ENCODE results near the gene GGACT.

- TF ChIP-seq CTCF (IDR thresholded peaks at IDR 0.05; ENCODE audit: low read depth, low read length) = no peak
- TF ChIP-seq EZH2phosphoT487 (IDR thresholded peaks at IDR 0.05; ENCODE audit: low read depth) = no peak
Observed at GRCh38 chr13:100560498-100561157, 28.0 kb downstream of the GGACT start.

All from OCI-LY3 (cell line).